ENCODE data around the gene HSD17B14.

Gene HSD17B14

GRCh38 chr19:48861313-48861712 lies 25.0 kb upstream of the HSD17B14 start:
- in situ Hi-C loops (cut with MboI; ENCODE audit: low pct_unique_long_range_greater_than_20kb, low sequenced_read_pairs, unreplicated experiment) = loop anchor here (25.0 kb wide), 1 partner anchor 101 kb away; the partner anchor contains the start of genes BAX and FTL
- TF ChIP-seq CTCF (IDR thresholded peaks at IDR 0.05; ENCODE audit: extremely low read depth, insufficient read depth, missing control alignments) = no peak
- no peak for DNase-seq (ENCODE audit: low spot score)

GRCh38 chr19:48859711-48860572 lies 23.7 kb upstream of the HSD17B14 start:
- no peak for TF ChIP-seq CTCF (IDR thresholded peaks at IDR 0.05; ENCODE audit: extremely low read depth, insufficient read depth, missing control alignments)
- DNase-seq (ENCODE audit: low spot score) = no peak
- in situ Hi-C loops (cut with MboI; ENCODE audit: low pct_unique_long_range_greater_than_20kb, low sequenced_read_pairs, unreplicated experiment) = loop anchor here (25.0 kb wide), 1 partner anchor 102 kb away; the partner anchor contains the start of genes BAX and FTL

GRCh38 chr19:48858984-48859710 lies 22.9 kb upstream of the HSD17B14 start:
- no peak for TF ChIP-seq CTCF (IDR thresholded peaks at IDR 0.05; ENCODE audit: extremely low read depth, insufficient read depth, missing control alignments)
- DNase-seq (ENCODE audit: low spot score) = peak; percentile 88
- in situ Hi-C loops (cut with MboI; ENCODE audit: low pct_unique_long_range_greater_than_20kb, low sequenced_read_pairs, unreplicated experiment) = loop anchor here (25.0 kb wide), 1 partner anchor 103 kb away; the partner anchor contains the start of genes BAX and FTL

DNA sequence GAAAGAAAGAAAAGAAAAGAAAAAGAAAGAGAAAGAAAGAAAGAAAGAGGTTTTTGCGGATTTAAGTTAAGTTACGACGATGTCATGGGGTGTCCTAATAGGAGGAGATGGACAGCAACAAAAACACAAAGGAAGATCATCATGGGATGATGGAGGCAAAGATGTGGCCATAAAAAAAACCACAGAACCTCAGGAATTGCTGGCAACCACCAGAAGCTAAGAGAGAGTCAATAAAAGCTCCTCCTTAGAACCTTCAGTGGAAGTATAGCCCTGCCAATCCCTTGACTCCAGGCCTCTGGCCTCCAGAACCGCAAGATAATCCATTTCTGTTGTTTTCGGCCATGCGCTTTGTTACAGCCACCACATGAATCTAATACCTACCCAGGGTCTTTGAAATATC lies 20.6 kb upstream of the HSD17B14 start:
- TF ChIP-seq CTCF (IDR thresholded peaks at IDR 0.05; ENCODE audit: extremely low read depth, insufficient read depth, missing control alignments) = no peak
- no peak for DNase-seq (ENCODE audit: low spot score)
- in situ Hi-C loops (cut with MboI; ENCODE audit: low pct_unique_long_range_greater_than_20kb, low sequenced_read_pairs, unreplicated experiment) = loop anchor here (25.0 kb wide), 1 partner anchor 105 kb away; the partner anchor contains the start of genes BAX and FTL

DNA sequence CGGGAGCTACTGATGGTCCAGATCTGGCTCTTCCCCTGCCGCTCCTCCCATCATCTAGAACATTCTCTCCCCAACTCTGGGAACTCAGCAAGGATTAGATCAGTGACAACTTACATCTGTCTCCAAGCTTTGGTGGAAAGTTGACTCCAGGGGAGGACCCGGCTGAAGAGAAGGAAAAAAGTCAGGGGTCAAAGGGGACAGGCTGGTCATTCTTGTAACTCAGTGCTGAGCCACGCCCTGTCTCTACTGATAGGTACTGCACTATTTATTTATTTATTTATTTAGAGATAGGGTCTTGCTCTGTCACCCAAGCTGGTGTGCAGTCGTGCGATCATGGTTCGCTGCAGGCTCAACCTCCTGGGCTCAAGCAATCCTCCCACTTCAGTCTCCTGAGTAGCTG lies 17.8 kb upstream of the HSD17B14 start:
- no peak for TF ChIP-seq CTCF (IDR thresholded peaks at IDR 0.05; ENCODE audit: extremely low read depth, insufficient read depth, missing control alignments)
- DNase-seq (ENCODE audit: low spot score) = no peak
- in situ Hi-C loops (cut with MboI; ENCODE audit: low pct_unique_long_range_greater_than_20kb, low sequenced_read_pairs, unreplicated experiment) = loop anchor here (25.0 kb wide), 1 partner anchor 108 kb away; the partner anchor contains the start of genes BAX and FTL

- no peak for TF ChIP-seq CTCF (IDR thresholded peaks at IDR 0.05; ENCODE audit: extremely low read depth, insufficient read depth, missing control alignments)
- no peak for DNase-seq (ENCODE audit: low spot score)
- in situ Hi-C loops (cut with MboI; ENCODE audit: low pct_unique_long_range_greater_than_20kb, low sequenced_read_pairs, unreplicated experiment) = loop anchor here (25.0 kb wide), 1 partner anchor 109 kb away; the partner anchor contains the start of genes BAX and FTL
These were observed 17.2 kb upstream of the HSD17B14 start for GRCh38 chr19:48853483-48853882.
